NCI-H1694 (cell line): ENCODE measurements around the gene CD300LD.

ENCODE experiments used
- DNase-seq: peaks from one replicate; lab custom pipeline; 2025; lab: John Stamatoyannopoulos, UW

The CD300LD gene

DNA sequence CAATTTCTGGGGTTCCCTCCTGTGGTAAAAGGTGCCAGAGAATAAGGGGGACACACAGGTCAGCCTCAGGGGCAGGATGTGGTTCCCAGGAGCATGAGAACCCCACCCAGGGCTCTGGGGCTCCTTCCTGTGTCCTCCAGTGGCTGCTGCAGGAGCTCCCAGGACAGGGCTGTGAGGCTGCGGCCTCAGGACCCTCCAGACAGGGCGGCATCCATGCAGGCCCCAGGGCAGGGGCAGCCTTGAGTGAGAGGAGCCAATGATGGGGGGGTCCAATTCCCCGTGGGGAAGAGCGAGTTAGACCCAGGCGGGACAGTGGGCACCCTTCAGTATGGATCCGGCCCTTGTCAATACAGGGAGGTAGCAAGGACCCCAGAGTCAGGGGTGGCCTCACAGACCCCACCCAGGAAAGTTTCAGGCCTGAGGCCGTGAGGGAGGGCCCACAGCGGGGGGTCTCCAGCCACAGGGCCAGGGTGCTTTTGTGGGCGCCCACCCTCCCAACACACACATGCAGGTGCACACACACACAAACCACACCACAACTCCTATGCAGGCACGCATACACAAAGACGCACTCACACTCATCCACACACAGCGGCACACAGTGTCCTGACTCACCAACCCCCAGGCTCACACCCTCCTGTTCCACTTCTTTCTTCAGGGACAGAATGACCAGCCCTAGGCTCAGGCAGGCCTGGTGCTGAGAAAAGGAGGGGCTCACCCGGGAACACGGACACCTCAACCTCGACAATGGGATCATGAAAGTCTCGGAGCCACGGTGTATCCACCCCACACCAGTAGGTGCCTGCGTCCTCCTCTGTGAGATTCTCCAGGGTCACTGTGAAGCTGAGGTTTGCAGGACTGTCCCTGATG, 48.0 kb downstream of the CD300LD start:
- DNase-seq, result no peak

GRCh38 chr17:74543406-74543805, 48.7 kb downstream of the CD300LD start:
- DNase-seq, result no peak

GRCh38 chr17:74542727-74543383, 49.2 kb downstream of the CD300LD start:
- no peak for DNase-seq

GRCh38 chr17:74542166-74542565, 49.9 kb downstream of the CD300LD start:
- no peak for DNase-seq

DNA sequence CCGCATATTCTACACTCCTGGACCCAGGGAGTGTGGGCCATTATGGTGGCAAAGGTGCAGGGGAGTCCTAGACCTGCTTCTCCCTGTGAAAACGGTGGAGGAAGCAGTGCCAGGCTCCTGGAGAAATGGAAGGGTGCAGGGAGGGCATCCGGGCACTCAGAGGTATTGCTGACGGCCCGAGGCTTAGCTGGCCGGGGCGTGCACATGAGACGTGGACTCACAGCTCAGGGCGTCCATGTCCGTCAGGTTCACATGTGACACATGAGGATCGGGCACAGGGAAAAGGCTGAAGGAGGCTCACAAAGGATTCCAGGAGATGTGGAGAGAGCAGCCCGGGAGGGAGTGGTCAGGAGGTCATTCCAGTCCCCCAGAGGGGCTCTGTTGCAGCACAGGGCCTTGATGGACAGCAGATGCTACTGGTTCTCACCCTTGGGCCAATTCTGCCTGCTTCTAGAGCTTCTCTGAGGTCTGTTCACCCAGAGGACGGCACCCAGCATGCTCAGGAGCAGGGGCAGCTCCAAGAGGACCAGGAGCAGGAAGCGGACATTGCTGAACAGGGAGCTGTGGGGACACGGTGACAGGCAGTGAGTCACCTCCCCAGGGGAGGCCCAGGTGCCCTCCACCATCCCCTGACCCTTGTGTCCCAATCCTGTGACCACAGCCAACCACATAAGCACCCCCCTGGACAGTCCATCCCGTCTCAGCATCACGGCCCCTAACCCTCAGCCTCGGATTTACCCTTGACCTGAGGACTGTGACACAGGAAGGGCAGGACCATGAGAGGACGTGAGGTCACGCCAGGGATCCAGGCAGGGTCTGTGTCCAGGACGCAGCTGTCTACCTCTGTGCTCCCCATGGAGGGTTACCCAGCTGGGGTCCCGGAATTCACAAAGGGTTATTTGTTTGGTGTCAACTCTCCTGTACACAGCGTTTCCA, 50.6 kb downstream of the CD300LD start:
- DNase-seq, result no peak

DNA sequence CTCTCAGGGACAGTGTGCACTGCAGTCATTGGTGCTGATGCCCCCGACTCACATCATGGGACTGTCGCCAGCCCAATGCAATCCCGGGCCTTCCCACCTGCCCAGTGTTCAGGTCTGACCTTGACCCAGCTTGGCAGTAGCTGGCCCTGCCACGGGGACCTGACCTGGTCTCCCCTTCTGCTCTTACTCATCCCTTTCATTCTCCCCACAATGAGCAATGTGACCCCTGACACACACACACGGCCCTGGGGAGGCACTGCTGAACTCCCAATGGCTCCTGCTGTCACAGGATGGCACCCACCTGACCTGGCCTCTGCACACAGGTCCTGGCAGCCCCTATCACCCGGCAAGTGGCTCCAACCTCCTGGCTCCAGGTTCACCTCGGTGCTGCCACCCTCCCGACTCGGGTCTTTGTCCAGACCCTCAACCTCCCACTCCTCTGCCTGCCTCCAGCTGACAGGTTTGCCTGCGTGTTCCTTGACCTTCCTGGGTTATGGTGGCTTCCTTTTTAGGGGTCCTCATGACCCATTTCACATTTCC, 52.7 kb downstream of the CD300LD start:
- no peak for DNase-seq

- DNase-seq, result no peak
Measured at GRCh38 chr17:74536890-74537289, 55.2 kb downstream of the CD300LD start.

DNA sequence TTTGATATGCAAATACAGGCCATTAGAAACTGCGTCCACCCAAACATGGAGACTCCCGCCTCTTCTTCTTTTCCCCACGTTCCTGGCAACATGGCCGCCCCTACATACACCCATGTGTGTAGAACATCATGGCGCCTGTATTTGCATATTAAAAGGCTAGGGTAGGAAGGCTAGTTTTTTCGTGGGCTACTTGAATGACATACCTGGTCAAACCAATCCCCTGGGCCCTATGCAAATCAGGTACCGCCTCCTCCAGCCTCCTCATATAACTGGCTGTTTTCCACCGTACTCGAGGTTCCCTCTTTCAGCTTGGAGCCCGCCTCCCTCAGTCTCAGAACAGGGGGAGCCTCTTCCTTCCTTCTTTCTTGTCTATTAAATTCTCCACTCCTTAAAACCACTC, 60.0 kb downstream of the CD300LD start:
- DNase-seq, result no peak

- DNase-seq, result no peak
Measured at GRCh38 chr17:74531231-74531761, 60.8 kb downstream of the CD300LD start, which contains the start of gene CD300LB. CD300LB (minus strand) TSS chr17:74531475; CDS start chr17:74531350, 125 bp downstream.

- DNase-seq, result no peak
Measured at GRCh38 chr17:74530831-74531150, 61.3 kb downstream of the CD300LD start.
